Esophagus muscularis mucosa (tissue), 4 donors: ENCODE results near the gene RRP9.

ENCODE experiments used
- EP300 ChIP-seq: sonication (generic); formaldehyde crosslinking; IDR thresholded peaks from one replicate; pipeline ENCODE4 v1.6.1; 2017; ENCODE audit warnings: antibody characterized with exemption
- POLR2A ChIP-seq: fragments of 450-650 bp; IDR thresholded peaks from one replicate; pipeline ENCODE4 v1.6.1; 2017; ENCODE audit warnings: antibody characterized with exemption, moderate library complexity, mild to moderate bottlenecking, low read depth
- POLR2AphosphoS5 ChIP-seq, 2 donors: sonication (generic); formaldehyde crosslinking; IDR thresholded peaks; one replicate each; pipeline ENCODE4 v1.6.1; 2017; ENCODE audit warnings: antibody characterized with exemption in 2 of 2
- TF ChIP-seq, protein P1 (sequence below), 3 experiments: fragments of 200-600 bp in 2 of 3; fragments of 450-650 bp in 1 of 3; sonication (generic) in 2 of 3; IDR thresholded peaks; one replicate each; pipeline ENCODE4 v1.5.1; 2017 to 2019; ENCODE audit warnings: antibody characterized with exemption in 3 of 3, mild to moderate bottlenecking in 2 of 3, moderate library complexity in 1 of 3

GRCh38 chr3:51978143-51978502, 36.4 kb upstream of the RRP9 start:
- TF ChIP-seq, protein P1, sequence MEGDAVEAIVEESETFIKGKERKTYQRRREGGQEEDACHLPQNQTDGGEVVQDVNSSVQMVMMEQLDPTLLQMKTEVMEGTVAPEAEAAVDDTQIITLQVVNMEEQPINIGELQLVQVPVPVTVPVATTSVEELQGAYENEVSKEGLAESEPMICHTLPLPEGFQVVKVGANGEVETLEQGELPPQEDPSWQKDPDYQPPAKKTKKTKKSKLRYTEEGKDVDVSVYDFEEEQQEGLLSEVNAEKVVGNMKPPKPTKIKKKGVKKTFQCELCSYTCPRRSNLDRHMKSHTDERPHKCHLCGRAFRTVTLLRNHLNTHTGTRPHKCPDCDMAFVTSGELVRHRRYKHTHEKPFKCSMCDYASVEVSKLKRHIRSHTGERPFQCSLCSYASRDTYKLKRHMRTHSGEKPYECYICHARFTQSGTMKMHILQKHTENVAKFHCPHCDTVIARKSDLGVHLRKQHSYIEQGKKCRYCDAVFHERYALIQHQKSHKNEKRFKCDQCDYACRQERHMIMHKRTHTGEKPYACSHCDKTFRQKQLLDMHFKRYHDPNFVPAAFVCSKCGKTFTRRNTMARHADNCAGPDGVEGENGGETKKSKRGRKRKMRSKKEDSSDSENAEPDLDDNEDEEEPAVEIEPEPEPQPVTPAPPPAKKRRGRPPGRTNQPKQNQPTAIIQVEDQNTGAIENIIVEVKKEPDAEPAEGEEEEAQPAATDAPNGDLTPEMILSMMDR (IDR thresholded peaks at IDR 0.05), result no peak
- TF ChIP-seq POLR2AphosphoS5 (IDR thresholded peaks at IDR 0.05), result no peak
- TF ChIP-seq POLR2A, result no peak
- no peak for TF ChIP-seq EP300
